ENCODE results near the gene C1QTNF5.

DNA sequence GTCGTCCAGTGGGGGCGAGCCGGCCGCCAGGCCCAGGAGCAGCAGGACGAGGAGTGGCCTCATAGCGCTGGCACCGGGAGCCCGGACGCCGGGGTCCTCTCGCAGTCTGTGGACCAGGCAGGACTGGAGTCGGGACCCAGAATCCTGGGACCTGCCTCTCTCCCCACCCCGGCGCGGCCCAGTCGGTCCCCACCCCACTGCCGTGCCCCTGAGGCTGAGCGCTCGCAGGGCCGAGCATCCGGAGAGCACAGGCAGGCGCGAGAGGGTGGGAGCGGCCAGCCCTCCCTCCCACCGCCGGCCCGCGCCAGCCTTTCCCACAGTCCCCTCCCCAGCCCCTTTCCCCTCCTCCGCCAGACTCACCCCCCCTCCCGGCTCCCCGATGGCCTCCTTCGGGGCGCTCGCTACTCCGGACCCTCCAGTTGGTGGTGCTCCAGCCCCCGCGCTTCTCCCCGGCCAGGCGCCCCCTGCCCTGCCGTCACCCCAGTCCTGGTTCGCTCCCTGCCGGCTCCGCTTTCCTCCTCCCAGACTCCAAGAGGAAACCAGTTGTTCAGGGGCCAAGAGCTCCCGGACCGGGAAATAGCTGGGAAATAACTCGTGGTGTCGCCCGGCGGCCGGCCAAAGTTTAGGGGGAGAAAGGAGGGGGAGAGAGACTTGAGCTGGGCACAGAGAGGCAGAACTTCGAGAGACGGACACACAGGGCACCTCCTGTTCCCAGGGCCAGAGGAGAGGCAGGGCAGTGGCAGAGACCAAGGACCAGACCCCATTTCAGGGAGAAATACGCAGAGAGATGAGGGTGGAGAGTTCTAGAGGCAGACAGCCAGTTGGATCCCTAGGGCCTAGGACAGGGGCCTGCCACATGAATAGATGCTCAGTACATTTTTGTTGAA, at the start of gene C1QTNF5:
- TF ChIP-seq POLR2A (IDR thresholded peaks at IDR 0.05) (peak in 1 of 2 donors; percentile 42), EP300 (IDR thresholded peaks at IDR 0.05) (peak in 1 of 2 donors; percentile 80)
- TF ChIP-seq, protein P1, sequence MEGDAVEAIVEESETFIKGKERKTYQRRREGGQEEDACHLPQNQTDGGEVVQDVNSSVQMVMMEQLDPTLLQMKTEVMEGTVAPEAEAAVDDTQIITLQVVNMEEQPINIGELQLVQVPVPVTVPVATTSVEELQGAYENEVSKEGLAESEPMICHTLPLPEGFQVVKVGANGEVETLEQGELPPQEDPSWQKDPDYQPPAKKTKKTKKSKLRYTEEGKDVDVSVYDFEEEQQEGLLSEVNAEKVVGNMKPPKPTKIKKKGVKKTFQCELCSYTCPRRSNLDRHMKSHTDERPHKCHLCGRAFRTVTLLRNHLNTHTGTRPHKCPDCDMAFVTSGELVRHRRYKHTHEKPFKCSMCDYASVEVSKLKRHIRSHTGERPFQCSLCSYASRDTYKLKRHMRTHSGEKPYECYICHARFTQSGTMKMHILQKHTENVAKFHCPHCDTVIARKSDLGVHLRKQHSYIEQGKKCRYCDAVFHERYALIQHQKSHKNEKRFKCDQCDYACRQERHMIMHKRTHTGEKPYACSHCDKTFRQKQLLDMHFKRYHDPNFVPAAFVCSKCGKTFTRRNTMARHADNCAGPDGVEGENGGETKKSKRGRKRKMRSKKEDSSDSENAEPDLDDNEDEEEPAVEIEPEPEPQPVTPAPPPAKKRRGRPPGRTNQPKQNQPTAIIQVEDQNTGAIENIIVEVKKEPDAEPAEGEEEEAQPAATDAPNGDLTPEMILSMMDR (IDR thresholded peaks at IDR 0.05): no peak
